ENCODE data around the gene SHD. TPM values are rescaled to one million over a fixed set of nuclear protein-coding genes. Genes with fewer than 3 reads are reported as not detected.

Gene SHD
- total and polyA plus RNA-seq, 2 donors (not counting 1 experiment from before 2014, with no cell fraction given) = not detected

GRCh38 chr19:4288091-4288777 is 9.2 kb downstream of the SHD start:
- DNase-seq (ENCODE audit: low read depth in 2 of 2) = no peak
- H2AFZ ChIP-seq (ENCODE audit: low read length) = no peak overlapping the region
- no peaks in the 10 kb centered on the region for H4K20me1 ChIP-seq (ENCODE audit: control insufficient read depth, extremely low read depth, insufficient read depth, low read length)
- no peak for TF ChIP-seq EZH2 (IDR thresholded peaks at IDR 0.05; ENCODE audit: low read length, missing control alignments)
- no peak for TF ChIP-seq CTCF (conservative IDR thresholded peaks at IDR 0.05 in 1 of 2, IDR thresholded peaks at IDR 0.05 in 1 of 2; ENCODE audit: low read depth in 1 of 2, low read length in 2 of 2)
- H3K27me3 ChIP-seq (ENCODE audit: control insufficient read depth, insufficient read depth, low read length) = no peaks in the 10 kb centered on the region
- H3K36me3 ChIP-seq (ENCODE audit: control insufficient read depth, insufficient read depth, low read length) = no peaks in the 10 kb centered on the region
- no peaks in the 10 kb centered on the region for H3K4me1 ChIP-seq (ENCODE audit: control insufficient read depth, extremely low read depth, insufficient read depth, low read length)
- H3K27ac ChIP-seq (ENCODE audit: insufficient read depth, low read length) = no peak overlapping the region
- no peak overlapping the region for H3K9ac ChIP-seq (ENCODE audit: insufficient read depth, low read length)
- H3K79me2 ChIP-seq (ENCODE audit: control insufficient read depth, insufficient read depth, low read length) = no peaks in the 10 kb centered on the region
- H3K4me2 ChIP-seq (ENCODE audit: extremely low read depth, insufficient read depth, low read length) = no peak overlapping the region
- no peak overlapping the region for H3K4me3 ChIP-seq (replicated peaks in 1 of 4; ENCODE audit: control extremely low read depth in 1 of 4, insufficient read depth in 1 of 4, low read depth in 3 of 4, low read length in 4 of 4)
- no peaks in the 10 kb centered on the region for H3K9me3 ChIP-seq (ENCODE audit: control insufficient read depth, insufficient read depth, low read depth, low read length)

GRCh38 chr19:4291184-4291732 is 12.2 kb downstream of the SHD start:
- Histone ChIP-seq H3K4me2 (ENCODE audit: extremely low read depth, insufficient read depth, low read length) (no peak overlapping the region), H3K4me1 (ENCODE audit: control insufficient read depth, extremely low read depth, insufficient read depth, low read length) (no peaks in the 10 kb centered on the region), H3K27ac (ENCODE audit: insufficient read depth, low read length) (no peak overlapping the region), H3K79me2 (ENCODE audit: control insufficient read depth, insufficient read depth, low read length) (no peaks in the 10 kb centered on the region), H3K9me3 (ENCODE audit: control insufficient read depth, insufficient read depth, low read depth, low read length) (no peaks in the 10 kb centered on the region), H4K20me1 (ENCODE audit: control insufficient read depth, extremely low read depth, insufficient read depth, low read length) (no peaks in the 10 kb centered on the region), H3K9ac (ENCODE audit: insufficient read depth, low read length) (no peak overlapping the region), H3K4me3 (replicated peaks in 1 of 4; ENCODE audit: control extremely low read depth in 1 of 4, insufficient read depth in 1 of 4, low read depth in 3 of 4, low read length in 4 of 4) (no peak overlapping the region), H3K27me3 (ENCODE audit: control insufficient read depth, insufficient read depth, low read length) (peaks cover 3% of the 10 kb centered on the region), H3K36me3 (ENCODE audit: control insufficient read depth, insufficient read depth, low read length) (no peaks in the 10 kb centered on the region), H2AFZ (ENCODE audit: low read length) (no peak overlapping the region)
- DNase-seq (ENCODE audit: low read depth in 2 of 2) = no peak
- TF ChIP-seq EZH2 (IDR thresholded peaks at IDR 0.05; ENCODE audit: low read length, missing control alignments) = no peak
- TF ChIP-seq CTCF (conservative IDR thresholded peaks at IDR 0.05 in 1 of 2, IDR thresholded peaks at IDR 0.05 in 1 of 2; ENCODE audit: low read depth in 1 of 2, low read length in 2 of 2) = no peak

GRCh38 chr19:4292515-4292914 is 13.4 kb downstream of the SHD start:
- no peaks in the 10 kb centered on the region for H3K36me3 ChIP-seq (ENCODE audit: control insufficient read depth, insufficient read depth, low read length)
- DNase-seq (ENCODE audit: low read depth in 2 of 2) = no peak
- TF ChIP-seq EZH2 (IDR thresholded peaks at IDR 0.05; ENCODE audit: low read length, missing control alignments) (no peak), CTCF (conservative IDR thresholded peaks at IDR 0.05 in 1 of 2, IDR thresholded peaks at IDR 0.05 in 1 of 2; ENCODE audit: low read depth in 1 of 2, low read length in 2 of 2) (no peak)
- no peaks in the 10 kb centered on the region for H4K20me1 ChIP-seq (ENCODE audit: control insufficient read depth, extremely low read depth, insufficient read depth, low read length)
- no peak overlapping the region for H3K27ac ChIP-seq (ENCODE audit: insufficient read depth, low read length)
- no peaks in the 10 kb centered on the region for H3K79me2 ChIP-seq (ENCODE audit: control insufficient read depth, insufficient read depth, low read length)
- H2AFZ ChIP-seq (ENCODE audit: low read length) = no peak overlapping the region
- no peak overlapping the region for H3K4me3 ChIP-seq (replicated peaks in 1 of 4; ENCODE audit: control extremely low read depth in 1 of 4, insufficient read depth in 1 of 4, low read depth in 3 of 4, low read length in 4 of 4)
- H3K4me1 ChIP-seq (ENCODE audit: control insufficient read depth, extremely low read depth, insufficient read depth, low read length) = no peaks in the 10 kb centered on the region
- H3K9ac ChIP-seq (ENCODE audit: insufficient read depth, low read length) = no peak overlapping the region
- H3K4me2 ChIP-seq (ENCODE audit: extremely low read depth, insufficient read depth, low read length) = no peak overlapping the region
- no peaks in the 10 kb centered on the region for H3K9me3 ChIP-seq (ENCODE audit: control insufficient read depth, insufficient read depth, low read depth, low read length)
- H3K27me3 ChIP-seq (ENCODE audit: control insufficient read depth, insufficient read depth, low read length) = peaks cover 3% of the 10 kb centered on the region

All from fibroblast of lung (primary cell).